ENCODE measurements around the gene SYT9.

GRCh38 chr11:7254731-7255291 lies 3.1 kb downstream of the SYT9 start:
- TF ChIP-seq CREB5 (CRISPR knock-in tag; IDR thresholded peaks at IDR 0.05; ENCODE audit: low read depth) (no peak), ZFP30 (CRISPR knock-in tag; IDR thresholded peaks at IDR 0.05) (no peak), ZC3H10 (CRISPR knock-in tag; IDR thresholded peaks at IDR 0.05) (no peak)
